ENCODE results near the gene ANKFN1. TPM values are rescaled to one million over a fixed set of nuclear protein-coding genes. Genes with fewer than 3 reads are reported as not detected.

The ANKFN1 gene
- total and polyA plus RNA-seq, 3 donors from 2014 or later: 3.7 to 11.4 (median 5.1) TPM

DNA sequence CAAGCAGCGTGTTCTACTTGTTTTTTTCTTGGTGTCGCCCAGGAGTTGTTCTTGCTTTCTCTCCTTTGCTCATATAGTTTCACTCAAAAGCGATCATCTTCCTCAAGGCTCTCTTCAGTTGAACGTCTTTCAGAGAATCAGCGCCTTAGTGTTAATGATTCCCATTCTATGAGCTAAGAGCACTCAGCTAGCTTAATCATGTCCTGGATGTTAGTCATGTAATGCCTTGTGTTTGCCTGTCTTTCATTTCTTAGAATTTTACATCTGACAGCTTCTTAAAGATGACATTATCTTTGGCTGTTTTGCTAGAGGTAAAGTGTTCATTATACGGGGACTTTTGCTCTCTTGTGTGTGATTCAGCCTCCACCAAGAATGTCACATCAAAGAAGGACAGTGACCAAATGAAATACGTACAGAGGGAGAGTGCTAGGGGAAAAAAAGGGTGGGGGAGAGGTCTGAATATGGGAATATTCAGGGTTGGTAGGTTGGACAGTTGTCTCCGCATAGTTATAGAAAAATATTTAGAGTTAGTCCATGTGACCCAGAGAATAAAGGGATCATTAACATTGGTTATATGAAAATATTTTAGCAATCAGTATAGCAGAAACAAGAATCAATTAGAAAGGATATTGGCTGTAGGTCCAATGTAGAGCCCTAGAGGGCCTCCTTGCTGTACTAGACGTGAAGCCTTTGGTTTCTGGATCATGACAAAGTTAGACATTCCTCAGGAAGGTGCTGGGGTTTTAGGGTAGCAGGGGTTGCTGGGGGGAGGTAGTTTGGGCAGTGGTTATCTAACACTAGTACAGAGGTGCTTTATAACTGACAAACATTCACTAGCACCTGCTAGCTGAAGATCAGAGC lies 31.9 kb upstream of the ANKFN1 start:
- Histone ChIP-seq H3K9me3 (no peaks in the 10 kb centered on the region), H3K27ac (no peak overlapping the region), H3K4me3 (no peak overlapping the region), H3K36me3 (ENCODE audit: low read depth, missing control alignments) (no peaks in the 10 kb centered on the region), H3K4me1 (no peaks in the 10 kb centered on the region), H3K27me3 (no peaks in the 10 kb centered on the region)
- TF ChIP-seq, protein P1, sequence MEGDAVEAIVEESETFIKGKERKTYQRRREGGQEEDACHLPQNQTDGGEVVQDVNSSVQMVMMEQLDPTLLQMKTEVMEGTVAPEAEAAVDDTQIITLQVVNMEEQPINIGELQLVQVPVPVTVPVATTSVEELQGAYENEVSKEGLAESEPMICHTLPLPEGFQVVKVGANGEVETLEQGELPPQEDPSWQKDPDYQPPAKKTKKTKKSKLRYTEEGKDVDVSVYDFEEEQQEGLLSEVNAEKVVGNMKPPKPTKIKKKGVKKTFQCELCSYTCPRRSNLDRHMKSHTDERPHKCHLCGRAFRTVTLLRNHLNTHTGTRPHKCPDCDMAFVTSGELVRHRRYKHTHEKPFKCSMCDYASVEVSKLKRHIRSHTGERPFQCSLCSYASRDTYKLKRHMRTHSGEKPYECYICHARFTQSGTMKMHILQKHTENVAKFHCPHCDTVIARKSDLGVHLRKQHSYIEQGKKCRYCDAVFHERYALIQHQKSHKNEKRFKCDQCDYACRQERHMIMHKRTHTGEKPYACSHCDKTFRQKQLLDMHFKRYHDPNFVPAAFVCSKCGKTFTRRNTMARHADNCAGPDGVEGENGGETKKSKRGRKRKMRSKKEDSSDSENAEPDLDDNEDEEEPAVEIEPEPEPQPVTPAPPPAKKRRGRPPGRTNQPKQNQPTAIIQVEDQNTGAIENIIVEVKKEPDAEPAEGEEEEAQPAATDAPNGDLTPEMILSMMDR (IDR thresholded peaks at IDR 0.05): no peak
- no peak for TF ChIP-seq POLR2A (IDR thresholded peaks at IDR 0.05)
- intact Hi-C loops (cut with DNase I; ENCODE audit: low total_unique reads): no loop called here
- WGBS, 2 donors: 77 to 84% methylated on average over 9 of the region's 9 CpGs
- DNase-seq: no peak

DNA sequence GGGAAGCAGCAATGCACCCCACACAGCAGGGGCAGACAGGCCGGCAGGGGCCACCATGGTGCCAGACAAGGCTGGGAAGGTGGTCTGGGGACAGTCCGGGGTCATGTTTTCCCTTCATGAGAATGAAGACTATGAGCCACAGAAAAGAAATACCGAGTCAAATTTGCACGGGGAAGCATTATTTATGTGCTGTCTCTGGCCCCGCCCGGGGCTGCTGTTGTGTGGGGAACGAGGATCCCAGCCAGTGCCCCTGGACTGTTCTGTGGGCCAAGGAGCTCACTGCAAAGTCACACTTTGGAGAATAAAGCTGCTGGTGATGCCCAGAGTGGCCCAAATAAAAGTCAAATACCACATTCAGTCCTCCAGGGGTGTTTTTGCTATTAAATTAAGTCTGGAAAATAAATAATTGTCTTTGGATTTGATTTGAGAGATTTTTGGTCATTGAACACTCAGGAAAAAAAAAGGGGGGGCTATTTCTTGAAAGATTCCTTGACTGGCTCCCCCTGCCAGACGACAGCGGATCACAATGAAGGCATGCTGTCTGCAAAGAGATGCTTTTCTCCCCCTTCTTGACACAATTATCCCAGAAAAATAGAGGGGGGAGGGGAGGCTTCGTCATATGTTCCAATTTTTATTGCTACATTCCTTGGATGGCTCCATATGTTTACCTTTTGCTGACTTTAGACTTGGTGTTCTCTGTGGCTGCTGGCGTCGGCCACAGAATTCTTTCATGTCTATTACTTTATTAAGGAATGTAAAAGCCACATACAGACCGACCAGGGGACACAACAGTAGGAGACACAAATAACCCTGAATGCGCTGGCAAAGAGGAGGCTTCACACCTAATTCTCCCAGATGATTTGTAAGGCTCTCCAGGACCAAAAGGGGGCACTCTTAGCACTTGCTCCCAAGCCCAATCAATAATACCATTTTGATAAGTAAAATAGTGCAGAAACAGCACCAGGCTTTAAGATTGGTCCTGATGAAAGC lies 27.1 kb upstream of the ANKFN1 start:
- intact Hi-C loops (cut with DNase I; ENCODE audit: low total_unique reads): no loop called here
- Histone ChIP-seq H3K4me3 (no peak overlapping the region), H3K4me1 (no peaks in the 10 kb centered on the region), H3K27ac (no peak overlapping the region), H3K27me3 (no peaks in the 10 kb centered on the region), H3K9me3 (no peaks in the 10 kb centered on the region), H3K36me3 (ENCODE audit: low read depth, missing control alignments) (no peaks in the 10 kb centered on the region)
- 47 to 67% methylated on average over 14 of the region's 14 CpGs for WGBS, 2 donors
- TF ChIP-seq POLR2A (IDR thresholded peaks at IDR 0.05): no peak
- TF ChIP-seq, protein P1 (IDR thresholded peaks at IDR 0.05): peak in 1 of 3 experiments; percentile 14
- DNase-seq: peak; percentile 25

DNA sequence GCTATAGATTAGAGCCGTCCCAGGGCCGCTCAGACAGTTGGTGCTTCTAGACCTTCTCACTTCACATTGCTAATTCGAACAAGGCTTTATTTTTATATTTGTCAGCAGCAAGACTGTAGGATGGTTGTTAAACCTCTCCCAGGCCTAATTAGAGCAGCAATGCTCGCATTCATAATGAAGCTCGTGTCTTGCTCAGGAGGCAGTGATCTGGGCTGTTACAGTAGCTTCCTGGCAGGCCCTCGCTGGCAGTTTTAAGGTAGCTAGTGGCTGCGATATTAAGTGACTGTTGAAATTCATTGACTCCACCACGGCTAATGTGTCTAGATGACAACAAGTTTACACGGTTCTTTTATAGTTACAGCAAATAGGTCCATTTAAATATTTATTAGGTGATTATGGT lies 23.2 kb upstream of the ANKFN1 start:
- no peaks in the 10 kb centered on the region for H3K27me3 ChIP-seq
- 77 to 80% methylated on average over 9 of the region's 9 CpGs for WGBS, 2 donors
- H3K27ac ChIP-seq: no peak overlapping the region
- intact Hi-C loops (cut with DNase I; ENCODE audit: low total_unique reads): no loop called here
- H3K4me3 ChIP-seq: no peak overlapping the region
- no peaks in the 10 kb centered on the region for H3K9me3 ChIP-seq
- DNase-seq: no peak
- no peak for TF ChIP-seq POLR2A (IDR thresholded peaks at IDR 0.05)
- TF ChIP-seq, protein P1 (IDR thresholded peaks at IDR 0.05): no peak
- H3K4me1 ChIP-seq: no peaks in the 10 kb centered on the region
- H3K36me3 ChIP-seq (ENCODE audit: low read depth, missing control alignments): no peaks in the 10 kb centered on the region

DNA sequence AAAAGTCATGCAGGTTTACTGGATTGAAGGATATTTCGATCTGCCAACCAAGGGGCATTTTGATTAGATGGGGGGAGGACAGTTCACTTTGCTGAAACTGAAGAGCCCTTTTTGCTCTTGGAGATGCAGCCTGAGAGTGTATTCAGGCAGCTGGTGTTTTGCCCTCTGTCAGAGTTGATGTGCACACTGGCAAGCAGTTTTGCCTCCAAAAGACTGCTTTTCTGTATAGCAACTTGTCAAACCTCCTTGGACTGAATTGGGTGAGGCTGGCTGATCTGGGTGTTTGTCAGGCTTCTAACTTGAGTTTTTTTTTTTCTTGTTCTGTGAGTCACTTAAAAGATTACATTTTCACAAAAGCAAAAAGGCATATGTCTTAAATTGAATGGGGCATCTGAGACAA lies 22.6 kb upstream of the ANKFN1 start:
- intact Hi-C loops (cut with DNase I; ENCODE audit: low total_unique reads): no loop called here
- Histone ChIP-seq H3K9me3 (no peaks in the 10 kb centered on the region), H3K27me3 (no peaks in the 10 kb centered on the region), H3K27ac (no peak overlapping the region), H3K36me3 (ENCODE audit: low read depth, missing control alignments) (no peaks in the 10 kb centered on the region), H3K4me3 (no peak overlapping the region), H3K4me1 (no peaks in the 10 kb centered on the region)
- no peak for DNase-seq
- TF ChIP-seq POLR2A (IDR thresholded peaks at IDR 0.05): no peak
- TF ChIP-seq, protein P1 (IDR thresholded peaks at IDR 0.05): no peak
- 91 to 96% methylated on average over 1 of the region's 1 CpG for WGBS, 2 donors
